Measurements from ENCODE around the gene GRAMD1B. TPM values are rescaled to one million over a fixed set of nuclear protein-coding genes. Genes with fewer than 3 reads are reported as not detected.
A peak's percentile ranks its signal among the peaks of the same experiment; 100 is the strongest.

Gene GRAMD1B
- 159 and 166 TPM in 2 replicates for total RNA-seq

GRCh38 chr11:123429913-123430720 lies at the start of gene GRAMD1B:
Gene GRAMD1B, plus strand, starts transcription at chr11:123430269. Its CDS starts 524 bp downstream, at chr11:123430793.
- Mint-ChIP-seq H3K27ac (peak within 1 kb of the TSS; percentile 86), H3K9me3 (no peaks in the 10 kb centered on the region), H3K4me3 (ENCODE audit: low read depth) (peak within 1 kb of the TSS; percentile 91), H3K4me1 (ENCODE audit: low read depth) (peaks cover 44% of the 10 kb centered on the region), H3K27me3 (ENCODE audit: low read depth) (no peaks in the 10 kb centered on the region), H3K36me3 (ENCODE audit: low read depth) (peaks cover 60% of the 10 kb centered on the region)
- DNase-seq (ENCODE audit: low spot score), result peak; percentile 80
- intact Hi-C loops (cut with micrococcal nuclease), result loop anchor here (1.0 to 10.0 kb wide), 6 partner anchors 23 to 685 kb away; no protein-coding TSS in a partner anchor

- peak overlapping the region; percentile 50 for H3K27ac Mint-ChIP-seq
- peaks cover 35% of the 10 kb centered on the region for H3K4me1 Mint-ChIP-seq (ENCODE audit: low read depth)
- no peaks in the 10 kb centered on the region for H3K27me3 Mint-ChIP-seq (ENCODE audit: low read depth)
- intact Hi-C loops (cut with micrococcal nuclease), result loop anchor here (2.0 to 10.0 kb wide), 2 partner anchors 50 to 316 kb away; partner anchors contain the start of genes GRAMD1B and HSPA8
- no peaks in the 10 kb centered on the region for H3K9me3 Mint-ChIP-seq
- no peak for DNase-seq (ENCODE audit: low spot score)
- peaks cover 19% of the 10 kb centered on the region for H3K36me3 Mint-ChIP-seq (ENCODE audit: low read depth)
- no peak overlapping the region for H3K4me3 Mint-ChIP-seq (ENCODE audit: low read depth)
These were observed 48.9 kb upstream of the GRAMD1B start for GRCh38 chr11:123381149-123381548.

- peak; percentile 47 for DNase-seq (ENCODE audit: low spot score)
- Mint-ChIP-seq H3K4me3 (ENCODE audit: low read depth) (peak overlapping the region; percentile 59), H3K9me3 (no peaks in the 10 kb centered on the region), H3K4me1 (ENCODE audit: low read depth) (peaks cover 28% of the 10 kb centered on the region), H3K27me3 (ENCODE audit: low read depth) (no peaks in the 10 kb centered on the region), H3K36me3 (ENCODE audit: low read depth) (peaks cover 17% of the 10 kb centered on the region), H3K27ac (peak overlapping the region; percentile 50)
- intact Hi-C loops (cut with micrococcal nuclease), result loop anchor here (1.0 to 10.0 kb wide), 10 partner anchors 11 to 317 kb away; partner anchors contain the start of genes GRAMD1B and HSPA8
These were observed 48.1 kb upstream of the GRAMD1B start for GRCh38 chr11:123381817-123382554.

GRCh38 chr11:123382555-123383074 lies 47.5 kb upstream of the GRAMD1B start:
- intact Hi-C loops (cut with micrococcal nuclease), result loop anchor here (1.0 to 10.0 kb wide), 9 partner anchors 11 to 318 kb away; partner anchors contain the start of gene HSPA8
- peaks cover 22% of the 10 kb centered on the region for H3K4me1 Mint-ChIP-seq (ENCODE audit: low read depth)
- no peaks in the 10 kb centered on the region for H3K27me3 Mint-ChIP-seq (ENCODE audit: low read depth)
- no peak overlapping the region for H3K27ac Mint-ChIP-seq
- no peaks in the 10 kb centered on the region for H3K9me3 Mint-ChIP-seq
- H3K4me3 Mint-ChIP-seq (ENCODE audit: low read depth), result peak overlapping the region; percentile 59
- no peak for DNase-seq (ENCODE audit: low spot score)
- H3K36me3 Mint-ChIP-seq (ENCODE audit: low read depth), result peaks cover 13% of the 10 kb centered on the region

- DNase-seq (ENCODE audit: low spot score), result no peak
- intact Hi-C loops (cut with micrococcal nuclease), result loop anchor here (10.0 kb wide), 1 partner anchor 319 kb away; the partner anchor contains the start of gene HSPA8
- Mint-ChIP-seq H3K27me3 (ENCODE audit: low read depth) (no peaks in the 10 kb centered on the region), H3K9me3 (no peaks in the 10 kb centered on the region), H3K4me3 (ENCODE audit: low read depth) (no peak overlapping the region), H3K4me1 (ENCODE audit: low read depth) (peaks cover 20% of the 10 kb centered on the region), H3K27ac (no peak overlapping the region), H3K36me3 (ENCODE audit: low read depth) (peaks cover 10% of the 10 kb centered on the region)
These were observed 46.0 kb upstream of the GRAMD1B start for GRCh38 chr11:123384116-123384515.

- Mint-ChIP-seq H3K27ac (no peak overlapping the region), H3K4me3 (ENCODE audit: low read depth) (no peak overlapping the region), H3K36me3 (ENCODE audit: low read depth) (peaks cover 4% of the 10 kb centered on the region), H3K9me3 (no peaks in the 10 kb centered on the region), H3K4me1 (ENCODE audit: low read depth) (peaks cover 11% of the 10 kb centered on the region), H3K27me3 (ENCODE audit: low read depth) (no peaks in the 10 kb centered on the region)
- intact Hi-C loops (cut with micrococcal nuclease), result loop anchor here (10.0 kb wide), 1 partner anchor 322 kb away; the partner anchor contains the start of gene HSPA8
- DNase-seq (ENCODE audit: low spot score), result no peak
These were observed 43.1 kb upstream of the GRAMD1B start for GRCh38 chr11:123386796-123387510.

- DNase-seq (ENCODE audit: low spot score), result no peak
- peaks cover 28% of the 10 kb centered on the region for H3K4me1 Mint-ChIP-seq (ENCODE audit: low read depth)
- H3K36me3 Mint-ChIP-seq (ENCODE audit: low read depth), result peaks cover 4% of the 10 kb centered on the region
- no peak overlapping the region for H3K27ac Mint-ChIP-seq
- intact Hi-C loops (cut with micrococcal nuclease), result loop anchor here (10.0 kb wide), 1 partner anchor 324 kb away; the partner anchor contains the start of gene HSPA8
- no peak overlapping the region for H3K4me3 Mint-ChIP-seq (ENCODE audit: low read depth)
- no peaks in the 10 kb centered on the region for H3K9me3 Mint-ChIP-seq
- H3K27me3 Mint-ChIP-seq (ENCODE audit: low read depth), result no peaks in the 10 kb centered on the region
These were observed 41.4 kb upstream of the GRAMD1B start for GRCh38 chr11:123388640-123389039.

GRCh38 chr11:123390146-123390545 lies 39.9 kb upstream of the GRAMD1B start:
- intact Hi-C loops (cut with micrococcal nuclease), result no loop called here
- Mint-ChIP-seq H3K4me3 (ENCODE audit: low read depth) (no peak overlapping the region), H3K4me1 (ENCODE audit: low read depth) (peaks cover 35% of the 10 kb centered on the region), H3K27ac (no peak overlapping the region), H3K27me3 (ENCODE audit: low read depth) (no peaks in the 10 kb centered on the region), H3K9me3 (no peaks in the 10 kb centered on the region), H3K36me3 (ENCODE audit: low read depth) (peaks cover 10% of the 10 kb centered on the region)
- no peak for DNase-seq (ENCODE audit: low spot score)

- peaks cover 15% of the 10 kb centered on the region for H3K36me3 Mint-ChIP-seq (ENCODE audit: low read depth)
- no peak overlapping the region for H3K4me3 Mint-ChIP-seq (ENCODE audit: low read depth)
- H3K4me1 Mint-ChIP-seq (ENCODE audit: low read depth), result peaks cover 43% of the 10 kb centered on the region
- DNase-seq (ENCODE audit: low spot score), result no peak
- intact Hi-C loops (cut with micrococcal nuclease), result no loop called here
- H3K27ac Mint-ChIP-seq, result peak overlapping the region; percentile 75
- H3K27me3 Mint-ChIP-seq (ENCODE audit: low read depth), result no peaks in the 10 kb centered on the region
- H3K9me3 Mint-ChIP-seq, result no peaks in the 10 kb centered on the region
These were observed 38.3 kb upstream of the GRAMD1B start for GRCh38 chr11:123391646-123392348.

- H3K27me3 Mint-ChIP-seq (ENCODE audit: low read depth), result no peaks in the 10 kb centered on the region
- intact Hi-C loops (cut with micrococcal nuclease), result no loop called here
- H3K9me3 Mint-ChIP-seq, result no peaks in the 10 kb centered on the region
- H3K4me1 Mint-ChIP-seq (ENCODE audit: low read depth), result peaks cover 43% of the 10 kb centered on the region
- no peak for DNase-seq (ENCODE audit: low spot score)
- H3K36me3 Mint-ChIP-seq (ENCODE audit: low read depth), result peaks cover 15% of the 10 kb centered on the region
- peak overlapping the region; percentile 75 for H3K27ac Mint-ChIP-seq
- no peak overlapping the region for H3K4me3 Mint-ChIP-seq (ENCODE audit: low read depth)
These were observed 37.6 kb upstream of the GRAMD1B start for GRCh38 chr11:123392431-123392830.

GRCh38 chr11:123392844-123393243 lies 37.2 kb upstream of the GRAMD1B start:
- DNase-seq (ENCODE audit: low spot score), result no peak
- Mint-ChIP-seq H3K9me3 (no peaks in the 10 kb centered on the region), H3K27ac (peak overlapping the region; percentile 57), H3K4me1 (ENCODE audit: low read depth) (peaks cover 43% of the 10 kb centered on the region), H3K27me3 (ENCODE audit: low read depth) (no peaks in the 10 kb centered on the region), H3K4me3 (ENCODE audit: low read depth) (no peak overlapping the region), H3K36me3 (ENCODE audit: low read depth) (peaks cover 15% of the 10 kb centered on the region)
- intact Hi-C loops (cut with micrococcal nuclease), result loop anchor here (1.0 kb wide), 1 partner anchor 11 kb away; no protein-coding TSS in a partner anchor

Data from activated T-helper 2 cell treated with anti-CD3 and anti-CD28 coated beads, Interferon-gamma antibody, Interleukin-2, Interleukin-4, amounts not matched to agents 10 μg/mL and 5 μg/mL and 100 μg/mL, durations not matched to agents 14 hours and 24 hours and 36 hours (primary cell).